Skeletal muscle satellite cell (primary cell): ENCODE results near the gene PRKN.
A peak's percentile ranks its signal among the peaks of the same experiment; 100 is the strongest.

Source experiments
- H3K27me3 ChIP-seq: 2 replicates; pipeline ENCODE4 v1.7.0; 2013; ENCODE audit warnings: low read length; ENCODE audit not compliant: control insufficient read depth, insufficient read depth
- H3K36me3 ChIP-seq: 2 replicates; pipeline ENCODE4 v1.7.0; 2013; ENCODE audit warnings: mild to moderate bottlenecking, control low read depth, low read length; ENCODE audit not compliant: insufficient read depth
- H3K4me1 ChIP-seq: 2 replicates; pipeline ENCODE4 v1.7.0; 2013; ENCODE audit warnings: low read length; ENCODE audit not compliant: control insufficient read depth, insufficient read depth
- H3K4me2 ChIP-seq: 2 replicates; pipeline ENCODE4 v1.7.0; 2013; ENCODE audit warnings: mild to moderate bottlenecking, low read length
- H3K4me3 ChIP-seq: 2 replicates; pipeline ENCODE4 v1.7.0; 2013; ENCODE audit warnings: low read length
- H3K9ac ChIP-seq: 2 replicates; pipeline ENCODE4 v1.7.0; 2013; ENCODE audit warnings: mild to moderate bottlenecking, low read depth, low read length, moderate library complexity
- H3K9me3 ChIP-seq: replicated peaks from 2 replicates; pipeline ENCODE4 v1.7.0; 2013; ENCODE audit warnings: mild to moderate bottlenecking, control low read depth, low read length

Gene PRKN

GRCh38 chr6:161446949-161447348 lies 1280.6 kb downstream of the PRKN start:
- H3K9me3 ChIP-seq: no peaks in the 10 kb centered on the region
- no peaks in the 10 kb centered on the region for H3K36me3 ChIP-seq
- peaks cover 46% of the 10 kb centered on the region for H3K4me1 ChIP-seq
- no peaks in the 10 kb centered on the region for H3K27me3 ChIP-seq
- no peak overlapping the region for H3K9ac ChIP-seq
- no peak overlapping the region for H3K4me2 ChIP-seq
- H3K4me3 ChIP-seq: no peak overlapping the region

GRCh38 chr6:161446296-161446925 lies 1281.2 kb downstream of the PRKN start:
- H3K9ac ChIP-seq: no peak overlapping the region
- H3K36me3 ChIP-seq: no peaks in the 10 kb centered on the region
- H3K4me1 ChIP-seq: peaks cover 46% of the 10 kb centered on the region
- H3K27me3 ChIP-seq: no peaks in the 10 kb centered on the region
- no peak overlapping the region for H3K4me2 ChIP-seq
- no peak overlapping the region for H3K4me3 ChIP-seq
- H3K9me3 ChIP-seq: no peaks in the 10 kb centered on the region

- H3K9ac ChIP-seq: peak overlapping the region; percentile 35
- H3K4me1 ChIP-seq: peaks cover 46% of the 10 kb centered on the region
- H3K4me3 ChIP-seq: no peak overlapping the region
- H3K4me2 ChIP-seq: peak overlapping the region; percentile 51
- no peaks in the 10 kb centered on the region for H3K27me3 ChIP-seq
- H3K9me3 ChIP-seq: no peaks in the 10 kb centered on the region
- no peaks in the 10 kb centered on the region for H3K36me3 ChIP-seq
Observed at GRCh38 chr6:161445021-161445799, 1282.4 kb downstream of the PRKN start.

GRCh38 chr6:161444464-161444863 lies 1283.1 kb downstream of the PRKN start:
- Histone ChIP-seq H3K4me1 (peaks cover 41% of the 10 kb centered on the region), H3K9ac (peak overlapping the region; percentile 63), H3K4me3 (no peak overlapping the region), H3K27me3 (no peaks in the 10 kb centered on the region), H3K4me2 (peak overlapping the region; percentile 51), H3K36me3 (no peaks in the 10 kb centered on the region), H3K9me3 (no peaks in the 10 kb centered on the region)

- Histone ChIP-seq H3K9ac (peak overlapping the region; percentile 63), H3K9me3 (no peaks in the 10 kb centered on the region), H3K4me2 (peak overlapping the region; percentile 51), H3K4me1 (peaks cover 41% of the 10 kb centered on the region), H3K36me3 (no peaks in the 10 kb centered on the region), H3K4me3 (no peak overlapping the region), H3K27me3 (no peaks in the 10 kb centered on the region)
Observed at GRCh38 chr6:161443848-161444247, 1283.7 kb downstream of the PRKN start.

- no peaks in the 10 kb centered on the region for H3K27me3 ChIP-seq
- H3K4me3 ChIP-seq: no peak overlapping the region
- peak overlapping the region; percentile 1 for H3K9ac ChIP-seq
- H3K4me2 ChIP-seq: no peak overlapping the region
- no peaks in the 10 kb centered on the region for H3K36me3 ChIP-seq
- H3K4me1 ChIP-seq: peaks cover 55% of the 10 kb centered on the region
- no peaks in the 10 kb centered on the region for H3K9me3 ChIP-seq
Observed at GRCh38 chr6:161442420-161442819, 1285.1 kb downstream of the PRKN start.

- Histone ChIP-seq H3K9ac (no peak overlapping the region), H3K4me2 (no peak overlapping the region), H3K4me3 (no peak overlapping the region), H3K9me3 (no peaks in the 10 kb centered on the region), H3K4me1 (peaks cover 66% of the 10 kb centered on the region), H3K36me3 (no peaks in the 10 kb centered on the region), H3K27me3 (no peaks in the 10 kb centered on the region)
Observed at GRCh38 chr6:161440299-161440698, 1287.3 kb downstream of the PRKN start.

GRCh38 chr6:161439093-161439492 lies 1288.5 kb downstream of the PRKN start:
- H3K4me1 ChIP-seq: peaks cover 64% of the 10 kb centered on the region
- H3K9ac ChIP-seq: peak overlapping the region; percentile 66
- no peaks in the 10 kb centered on the region for H3K27me3 ChIP-seq
- no peaks in the 10 kb centered on the region for H3K36me3 ChIP-seq
- H3K9me3 ChIP-seq: no peaks in the 10 kb centered on the region
- peak overlapping the region; percentile 52 for H3K4me3 ChIP-seq
- H3K4me2 ChIP-seq: peak overlapping the region; percentile 76

GRCh38 chr6:161438430-161439030 lies 1289.0 kb downstream of the PRKN start:
- Histone ChIP-seq H3K4me2 (peak overlapping the region; percentile 76), H3K27me3 (no peaks in the 10 kb centered on the region), H3K36me3 (no peaks in the 10 kb centered on the region), H3K4me3 (peak overlapping the region; percentile 52), H3K9me3 (no peaks in the 10 kb centered on the region), H3K9ac (peak overlapping the region; percentile 66), H3K4me1 (peaks cover 64% of the 10 kb centered on the region)

GRCh38 chr6:161437851-161438250 lies 1289.7 kb downstream of the PRKN start:
- Histone ChIP-seq H3K36me3 (no peaks in the 10 kb centered on the region), H3K4me2 (no peak overlapping the region), H3K9ac (no peak overlapping the region), H3K4me1 (peaks cover 64% of the 10 kb centered on the region), H3K9me3 (no peaks in the 10 kb centered on the region), H3K27me3 (no peaks in the 10 kb centered on the region), H3K4me3 (no peak overlapping the region)

- Histone ChIP-seq H3K36me3 (no peaks in the 10 kb centered on the region), H3K9ac (no peak overlapping the region), H3K4me2 (no peak overlapping the region), H3K4me1 (peaks cover 57% of the 10 kb centered on the region), H3K9me3 (no peaks in the 10 kb centered on the region), H3K4me3 (no peak overlapping the region), H3K27me3 (no peaks in the 10 kb centered on the region)
Observed at GRCh38 chr6:161436106-161436876, 1291.3 kb downstream of the PRKN start.
